OCI-LY1 (cell line): ENCODE measurements around the gene SH2D6.

Source experiments
- H2AFZ ChIP-seq: fragments of 200-600 bp; sonication (generic), shearing (Covaris generic); 2 replicates; pipeline ENCODE4 v1.6.0; 2014; ENCODE audit warnings: antibody characterized with exemption, mild to moderate bottlenecking, low read length
- H3F3A ChIP-seq: fragments of 200-600 bp; sonication (generic), shearing (Covaris generic); 2 replicates; pipeline ENCODE4 v1.6.0; 2014; ENCODE audit warnings: mild to moderate bottlenecking, antibody characterized with exemption, low read length, moderate library complexity; ENCODE audit not compliant: insufficient read depth
- H3K27ac ChIP-seq: fragments of 200-600 bp; sonication (generic); 2 replicates; pipeline ENCODE4 v1.5.1; 2014; ENCODE audit warnings: low read length, mixed run types, mild to moderate bottlenecking, low read depth; ENCODE audit not compliant: poor library complexity, severe bottlenecking
- H3K27me3 ChIP-seq: fragments of 200-600 bp; sonication (generic); 2 replicates; pipeline ENCODE4 v1.6.0; 2014; ENCODE audit warnings: antibody characterized with exemption, mild to moderate bottlenecking, low read length, moderate library complexity; ENCODE audit not compliant: insufficient read depth
- H3K36me3 ChIP-seq: fragments of 200-600 bp; sonication (generic); 2 replicates; pipeline ENCODE4 v1.6.1; 2014; ENCODE audit warnings: mild to moderate bottlenecking, antibody characterized with exemption, low read length, moderate library complexity, mixed read lengths; ENCODE audit not compliant: insufficient read depth
- H3K4me1 ChIP-seq: fragments of 200-600 bp; sonication (generic); 2 replicates; pipeline ENCODE4 v1.5.1; 2014; ENCODE audit warnings: mild to moderate bottlenecking, low read length, moderate library complexity; ENCODE audit not compliant: insufficient read depth, severe bottlenecking
- H3K4me2 ChIP-seq: fragments of 200-600 bp; sonication (generic), shearing (Covaris generic); 2 replicates; pipeline ENCODE4 v1.6.1; 2014; ENCODE audit warnings: low read length
- H3K4me3 ChIP-seq: fragments of 200-600 bp; sonication (generic); 2 replicates; pipeline ENCODE4 v1.5.1; 2014; ENCODE audit warnings: low read length, low read depth, mild to moderate bottlenecking, mixed read lengths; ENCODE audit not compliant: poor library complexity, severe bottlenecking
- H3K79me2 ChIP-seq: fragments of 200-600 bp; shearing (Covaris generic); 2 replicates; pipeline ENCODE4 v1.6.1; 2016; ENCODE audit warnings: mixed run types, low read length, mixed read lengths; ENCODE audit not compliant: insufficient read depth
- H3K9ac ChIP-seq: fragments of 200-600 bp; sonication (generic), shearing (Covaris generic); 2 replicates; pipeline ENCODE4 v1.6.1; 2014; ENCODE audit warnings: mild to moderate bottlenecking, low read length, mixed read lengths
- H3K9me2 ChIP-seq: fragments of 200-600 bp; sonication (generic), shearing (Covaris generic); 2 replicates; pipeline ENCODE4 v1.6.1; 2014; ENCODE audit warnings: low read depth, mild to moderate bottlenecking, low read length, mixed read lengths
- H3K9me3 ChIP-seq: fragments of 200-600 bp; shearing (Covaris generic); 2 replicates; pipeline ENCODE4 v1.6.1; 2014; ENCODE audit warnings: low read length, mixed read lengths
- H4K20me1 ChIP-seq: fragments of 200-600 bp; sonication (generic), shearing (Covaris generic); 2 replicates; pipeline ENCODE4 v1.6.0; 2016; ENCODE audit warnings: mild to moderate bottlenecking, low read length; ENCODE audit not compliant: insufficient read depth
- EZH2 ChIP-seq: fragments of 200-600 bp; sonication (generic), shearing (Covaris generic); IDR thresholded peaks from 2 replicates; pipeline ENCODE4 v1.8.0; 2017; ENCODE audit warnings: borderline replicate concordance, mixed run types, mild to moderate bottlenecking, antibody characterized with exemption, low read length, moderate library complexity, mixed read lengths
- TF ChIP-seq, protein P1 (sequence below): fragments of 200-600 bp; sonication (generic), shearing (Covaris generic); IDR thresholded peaks from 2 replicates; pipeline ENCODE4 v1.5.1; 2017; ENCODE audit warnings: mild to moderate bottlenecking, antibody characterized with exemption, low read length, moderate library complexity, mixed read lengths

Gene SH2D6

DNA sequence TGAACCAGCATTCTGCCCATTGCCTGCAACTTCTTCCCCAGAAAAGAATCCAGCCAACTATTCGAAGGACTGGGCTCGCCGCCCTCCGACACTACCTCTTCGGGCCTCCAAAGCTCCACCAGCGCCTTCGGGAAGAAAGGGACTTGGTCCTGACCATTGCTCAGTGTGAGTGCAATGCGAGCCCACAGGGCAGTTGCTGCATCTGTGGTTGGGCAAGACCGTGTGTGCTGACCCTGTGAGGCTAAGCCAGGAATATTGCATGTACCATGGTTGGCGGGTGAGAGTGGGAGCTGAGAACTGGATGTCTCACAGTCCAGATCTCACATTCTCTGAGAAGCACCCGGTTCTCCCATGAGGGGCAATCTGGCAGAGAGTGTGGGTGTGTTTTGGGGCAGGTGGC lies 47.5 kb upstream of the SH2D6 start:
- Histone ChIP-seq H3K27ac (no peak overlapping the region), H3K9me3 (no peaks in the 10 kb centered on the region), H3F3A (no peaks in the 10 kb centered on the region), H3K9me2 (no peaks in the 10 kb centered on the region), H3K27me3 (no peaks in the 10 kb centered on the region), H3K4me2 (no peak overlapping the region), H3K4me1 (no peaks in the 10 kb centered on the region), H3K4me3 (no peak overlapping the region), H3K9ac (no peak overlapping the region), H3K36me3 (no peaks in the 10 kb centered on the region), H3K79me2 (no peaks in the 10 kb centered on the region), H4K20me1 (no peaks in the 10 kb centered on the region), H2AFZ (no peak overlapping the region)
- TF ChIP-seq EZH2, result no peak

DNA sequence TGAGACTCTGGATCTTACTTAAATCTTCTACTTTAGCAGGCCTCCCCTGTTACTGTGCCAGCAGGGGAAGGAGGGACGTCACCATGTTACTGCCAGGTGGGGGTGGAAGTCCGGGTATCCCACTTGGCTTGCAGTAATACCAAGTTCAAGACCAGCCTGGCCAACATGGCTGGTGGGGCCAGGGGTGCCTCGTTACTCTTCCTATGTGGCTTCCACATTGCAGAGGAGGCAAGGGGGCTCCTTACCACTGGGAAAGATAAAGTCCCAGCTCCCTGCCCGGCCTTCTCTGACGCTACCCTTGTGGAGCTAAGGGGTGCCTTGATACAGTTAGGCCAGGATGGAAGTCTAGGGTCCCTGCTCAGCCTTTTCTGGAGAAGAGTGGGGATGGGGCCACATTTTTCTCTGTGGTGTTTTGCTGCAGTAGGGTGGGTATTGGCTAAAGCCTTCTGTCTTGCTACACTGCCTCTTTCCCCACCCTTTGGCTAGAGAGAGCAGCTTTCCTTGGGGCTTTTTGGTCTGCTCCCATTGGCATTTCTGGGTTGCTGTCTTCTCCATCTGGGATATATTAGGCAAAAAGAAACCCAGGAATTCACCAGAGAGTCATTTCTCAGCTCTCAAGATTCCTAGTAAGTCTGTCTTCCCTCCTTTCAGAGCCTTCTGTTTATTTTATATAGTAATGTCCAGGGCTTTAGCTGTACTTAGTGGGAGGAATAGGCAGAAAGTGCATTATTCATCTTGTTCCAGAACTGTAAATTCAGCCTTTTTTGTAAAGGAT lies 42.0 kb upstream of the SH2D6 start:
- H3K79me2 ChIP-seq, result no peaks in the 10 kb centered on the region
- H3K4me1 ChIP-seq, result no peaks in the 10 kb centered on the region
- TF ChIP-seq EZH2, result no peak
- TF ChIP-seq, protein P1, sequence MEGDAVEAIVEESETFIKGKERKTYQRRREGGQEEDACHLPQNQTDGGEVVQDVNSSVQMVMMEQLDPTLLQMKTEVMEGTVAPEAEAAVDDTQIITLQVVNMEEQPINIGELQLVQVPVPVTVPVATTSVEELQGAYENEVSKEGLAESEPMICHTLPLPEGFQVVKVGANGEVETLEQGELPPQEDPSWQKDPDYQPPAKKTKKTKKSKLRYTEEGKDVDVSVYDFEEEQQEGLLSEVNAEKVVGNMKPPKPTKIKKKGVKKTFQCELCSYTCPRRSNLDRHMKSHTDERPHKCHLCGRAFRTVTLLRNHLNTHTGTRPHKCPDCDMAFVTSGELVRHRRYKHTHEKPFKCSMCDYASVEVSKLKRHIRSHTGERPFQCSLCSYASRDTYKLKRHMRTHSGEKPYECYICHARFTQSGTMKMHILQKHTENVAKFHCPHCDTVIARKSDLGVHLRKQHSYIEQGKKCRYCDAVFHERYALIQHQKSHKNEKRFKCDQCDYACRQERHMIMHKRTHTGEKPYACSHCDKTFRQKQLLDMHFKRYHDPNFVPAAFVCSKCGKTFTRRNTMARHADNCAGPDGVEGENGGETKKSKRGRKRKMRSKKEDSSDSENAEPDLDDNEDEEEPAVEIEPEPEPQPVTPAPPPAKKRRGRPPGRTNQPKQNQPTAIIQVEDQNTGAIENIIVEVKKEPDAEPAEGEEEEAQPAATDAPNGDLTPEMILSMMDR, result no peak
- no peaks in the 10 kb centered on the region for H3K9me2 ChIP-seq
- H3K9ac ChIP-seq, result no peak overlapping the region
- H3K36me3 ChIP-seq, result peaks cover 38% of the 10 kb centered on the region
- H3K9me3 ChIP-seq, result peaks cover 6% of the 10 kb centered on the region
- no peak overlapping the region for H3K27ac ChIP-seq
- H3K4me2 ChIP-seq, result no peak overlapping the region
- no peak overlapping the region for H3K4me3 ChIP-seq
- no peaks in the 10 kb centered on the region for H3K27me3 ChIP-seq
- no peak overlapping the region for H2AFZ ChIP-seq
- H3F3A ChIP-seq, result no peaks in the 10 kb centered on the region
- no peaks in the 10 kb centered on the region for H4K20me1 ChIP-seq

DNA sequence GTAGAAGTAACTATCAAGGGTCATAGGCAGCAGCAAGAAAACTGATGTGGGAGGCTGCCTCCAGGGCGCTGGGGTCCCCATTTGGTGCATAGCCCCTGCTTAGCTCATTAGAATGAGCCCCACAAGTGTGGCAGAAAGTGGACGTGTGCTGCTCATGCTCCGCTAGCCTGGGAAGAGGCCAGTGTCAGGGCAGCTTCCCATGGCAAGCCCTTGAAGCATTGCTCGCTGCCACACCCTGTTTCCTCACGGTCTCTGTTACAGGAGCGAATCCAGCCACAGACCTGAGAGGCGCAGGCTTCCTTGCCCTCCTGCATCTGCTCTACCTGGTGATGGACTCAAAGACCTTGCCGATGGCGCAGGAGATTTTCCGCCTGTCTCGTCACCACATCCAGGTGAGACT lies 41.4 kb upstream of the SH2D6 start:
- H3K27me3 ChIP-seq, result no peaks in the 10 kb centered on the region
- no peak overlapping the region for H3K4me3 ChIP-seq
- H3K4me1 ChIP-seq, result no peaks in the 10 kb centered on the region
- TF ChIP-seq EZH2, result no peak
- TF ChIP-seq, protein P1, result no peak
- no peaks in the 10 kb centered on the region for H3F3A ChIP-seq
- no peaks in the 10 kb centered on the region for H3K79me2 ChIP-seq
- H3K4me2 ChIP-seq, result no peak overlapping the region
- H3K9ac ChIP-seq, result no peak overlapping the region
- no peak overlapping the region for H2AFZ ChIP-seq
- peaks cover 6% of the 10 kb centered on the region for H3K9me3 ChIP-seq
- no peak overlapping the region for H3K27ac ChIP-seq
- no peaks in the 10 kb centered on the region for H3K9me2 ChIP-seq
- H3K36me3 ChIP-seq, result peaks cover 38% of the 10 kb centered on the region
- no peaks in the 10 kb centered on the region for H4K20me1 ChIP-seq

DNA sequence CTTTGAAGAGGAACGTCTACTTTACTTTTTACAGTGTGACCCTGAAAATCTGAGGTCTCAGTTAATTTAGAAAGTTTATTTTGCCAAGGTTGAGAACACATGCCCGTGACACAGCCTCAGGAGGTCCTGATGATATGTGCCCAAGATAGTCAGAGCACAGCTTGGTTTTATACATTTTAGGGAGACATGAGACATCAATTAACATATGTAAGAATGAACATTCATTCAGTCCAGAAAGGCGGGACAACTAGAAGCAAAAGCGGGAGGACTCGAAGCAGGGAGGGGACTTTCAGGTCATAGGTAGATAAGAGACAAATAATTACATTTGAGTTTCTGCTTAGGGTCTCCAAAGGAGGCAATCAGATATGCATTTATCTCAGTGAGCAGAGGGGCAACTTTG lies 40.3 kb upstream of the SH2D6 start:
- TF ChIP-seq EZH2, result no peak
- TF ChIP-seq, protein P1, result no peak
- H4K20me1 ChIP-seq, result no peaks in the 10 kb centered on the region
- no peak overlapping the region for H2AFZ ChIP-seq
- no peaks in the 10 kb centered on the region for H3K27me3 ChIP-seq
- H3K79me2 ChIP-seq, result no peaks in the 10 kb centered on the region
- H3K36me3 ChIP-seq, result peaks cover 38% of the 10 kb centered on the region
- H3K27ac ChIP-seq, result no peak overlapping the region
- no peaks in the 10 kb centered on the region for H3K4me1 ChIP-seq
- H3K4me2 ChIP-seq, result no peak overlapping the region
- H3K4me3 ChIP-seq, result no peak overlapping the region
- H3F3A ChIP-seq, result no peaks in the 10 kb centered on the region
- no peak overlapping the region for H3K9ac ChIP-seq
- no peaks in the 10 kb centered on the region for H3K9me2 ChIP-seq
- H3K9me3 ChIP-seq, result peaks cover 6% of the 10 kb centered on the region
